Mesothelial cell of epicardium (in vitro differentiated cells): ENCODE data around the gene FAM241B. TPM values are rescaled to one million over a fixed set of nuclear protein-coding genes. Genes with fewer than 3 reads are reported as not detected.

Experiments
- DNase-seq, 2 experiments: peaks; one replicate each; pipeline ENCODE4 v3.0.0; 2021; ENCODE audit warnings: low spot score in 2 of 2; ENCODE audit not compliant: unreplicated experiment in 2 of 2
- H3K27ac Mint-ChIP-seq: 2 replicates; pipeline ENCODE4 v1.8.0; 2021; ENCODE audit warnings: mixed read lengths
- H3K27me3 Mint-ChIP-seq: 2 replicates; pipeline ENCODE4 v1.8.0; 2021; ENCODE audit warnings: low read depth, mixed read lengths
- H3K36me3 Mint-ChIP-seq: 2 replicates; pipeline ENCODE4 v1.8.0; 2021; ENCODE audit warnings: mixed read lengths
- H3K4me1 Mint-ChIP-seq: 2 replicates; pipeline ENCODE4 v1.8.0; 2021; ENCODE audit warnings: mixed read lengths
- H3K4me3 Mint-ChIP-seq: 2 replicates; pipeline ENCODE4 v1.8.0; 2021; ENCODE audit warnings: mild to moderate bottlenecking, moderate library complexity, mixed read lengths
- H3K9me3 Mint-ChIP-seq: 2 replicates; pipeline ENCODE4 v1.8.0; 2021; ENCODE audit warnings: mixed read lengths
- CTCF ChIP-seq: fragments of 200-600 bp; sonication (generic); IDR thresholded peaks from one replicate; pipeline ENCODE4 v1.5.0; 2021; ENCODE audit warnings: antibody characterized with exemption; ENCODE audit not compliant: unreplicated experiment
- total RNA-seq: library from RNA; stranded (reverse); gene quantifications from 3 replicates; pipeline ENCODE4 v1.2.1, GENCODE V29; 2021

FAM241B gene
- total RNA-seq, 1 donor from 2014 or later = 20.1 TPM

- no peak for TF ChIP-seq CTCF
- no peak for DNase-seq
- H3K4me1 Mint-ChIP-seq = no peaks in the 10 kb centered on the region
- H3K27ac Mint-ChIP-seq = no peak overlapping the region
- no peak overlapping the region for H3K4me3 Mint-ChIP-seq
- no peaks in the 10 kb centered on the region for H3K36me3 Mint-ChIP-seq
- no peaks in the 10 kb centered on the region for H3K9me3 Mint-ChIP-seq
- H3K27me3 Mint-ChIP-seq = peaks cover 75% of the 10 kb centered on the region
Measured at GRCh38 chr10:69600761-69601330, 29.2 kb upstream of the FAM241B start.

- DNase-seq = no peak
- H3K27me3 Mint-ChIP-seq = peaks cover 51% of the 10 kb centered on the region
- TF ChIP-seq CTCF = no peak
- H3K9me3 Mint-ChIP-seq = peaks cover 21% of the 10 kb centered on the region
- H3K27ac Mint-ChIP-seq = no peak overlapping the region
- H3K36me3 Mint-ChIP-seq = no peaks in the 10 kb centered on the region
- no peaks in the 10 kb centered on the region for H3K4me1 Mint-ChIP-seq
- H3K4me3 Mint-ChIP-seq = no peak overlapping the region
Measured at GRCh38 chr10:69609077-69609476, 21.0 kb upstream of the FAM241B start.

- DNase-seq = no peak
- peaks cover 21% of the 10 kb centered on the region for H3K9me3 Mint-ChIP-seq
- H3K4me3 Mint-ChIP-seq = no peak overlapping the region
- no peak for TF ChIP-seq CTCF
- H3K27ac Mint-ChIP-seq = no peak overlapping the region
- peaks cover 56% of the 10 kb centered on the region for H3K27me3 Mint-ChIP-seq
- no peaks in the 10 kb centered on the region for H3K36me3 Mint-ChIP-seq
- no peaks in the 10 kb centered on the region for H3K4me1 Mint-ChIP-seq
Measured at GRCh38 chr10:69612760-69613159, 17.3 kb upstream of the FAM241B start.

- TF ChIP-seq CTCF = no peak
- peaks cover 14% of the 10 kb centered on the region for H3K9me3 Mint-ChIP-seq
- H3K27me3 Mint-ChIP-seq = peaks cover 64% of the 10 kb centered on the region
- no peak overlapping the region for H3K27ac Mint-ChIP-seq
- no peaks in the 10 kb centered on the region for H3K36me3 Mint-ChIP-seq
- DNase-seq = no peak
- no peaks in the 10 kb centered on the region for H3K4me1 Mint-ChIP-seq
- no peak overlapping the region for H3K4me3 Mint-ChIP-seq
Measured at GRCh38 chr10:69614130-69614529, 15.9 kb upstream of the FAM241B start.

- TF ChIP-seq CTCF = no peak
- no peak overlapping the region for H3K4me3 Mint-ChIP-seq
- peaks cover 66% of the 10 kb centered on the region for H3K27me3 Mint-ChIP-seq
- H3K27ac Mint-ChIP-seq = no peak overlapping the region
- no peaks in the 10 kb centered on the region for H3K9me3 Mint-ChIP-seq
- no peak for DNase-seq
- H3K36me3 Mint-ChIP-seq = no peaks in the 10 kb centered on the region
- no peaks in the 10 kb centered on the region for H3K4me1 Mint-ChIP-seq
Measured at GRCh38 chr10:69616358-69616757, 13.7 kb upstream of the FAM241B start.

GRCh38 chr10:69618746-69619145, 11.3 kb upstream of the FAM241B start:
- Mint-ChIP-seq H3K4me1 (no peaks in the 10 kb centered on the region), H3K9me3 (peaks cover 8% of the 10 kb centered on the region), H3K4me3 (no peak overlapping the region), H3K27me3 (peaks cover 61% of the 10 kb centered on the region), H3K27ac (no peak overlapping the region), H3K36me3 (no peaks in the 10 kb centered on the region)
- TF ChIP-seq CTCF = no peak
- no peak for DNase-seq
